SK-N-SH (cell line): Measurements from ENCODE around the gene RHBDF2.

Experiments
- CTCF ChIP-seq: fragments of 200-600 bp; sonication (generic); IDR thresholded peaks from 2 replicates; pipeline ENCODE4 v1.6.1; 2017; ENCODE audit warnings: antibody characterized with exemption, mild to moderate bottlenecking, moderate library complexity
- ELF1 ChIP-seq: IDR thresholded peaks from 2 replicates; pipeline ENCODE4 v1.4.0; 2012
- POLR2AphosphoS5 ChIP-seq: IDR thresholded peaks from 2 replicates; pipeline ENCODE4 v1.6.1; 2012; ENCODE audit warnings: low read depth, low read length
- YY1 ChIP-seq: IDR thresholded peaks from 2 replicates; pipeline ENCODE4 v1.4.0; 2012; ENCODE audit warnings: low read depth, mild to moderate bottlenecking

- TF ChIP-seq CTCF: no peak
- no peak for TF ChIP-seq POLR2AphosphoS5
- no peak for TF ChIP-seq YY1
- no peak for TF ChIP-seq ELF1
These were observed 62.3 kb downstream of the RHBDF2 start for GRCh38 chr17:76438906-76439305.
